Measurements from ENCODE around the gene COX4I1. TPM values are rescaled to one million over a fixed set of nuclear protein-coding genes. Genes with fewer than 3 reads are reported as not detected.

The COX4I1 gene
- total RNA-seq, result 1,000 to 10,000 TPM in 2 of 4 donors, 100 to 1,000 TPM in 2; 635 to 1,115 (median 865) TPM

GRCh38 chr16:85799497-85800320 is at the start of gene COX4I1, which contains the start of gene EMC8:
COX4I1 (plus strand) TSS chr16:85799695; CDS start chr16:85801206, 1,511 bp downstream.
EMC8 (minus strand) TSS chr16:85799544; CDS start chr16:85799295, 249 bp downstream.
- TF ChIP-seq POLR2A (IDR thresholded peaks at IDR 0.05) (peak; percentile 95), EP300 (IDR thresholded peaks at IDR 0.05; ENCODE audit: low read depth) (no peak), CTCF (IDR thresholded peaks at IDR 0.05) (no peak), POLR2AphosphoS5 (IDR thresholded peaks at IDR 0.05) (peak; percentile 95 to 98 (median 95))
- Histone ChIP-seq H3K27ac (peak within 1 kb of the TSS; percentile 94 to 99 (median 95)), H3K36me3 (peaks cover 0 to 21% (median 9%) of the 10 kb centered on the region in 4 donors), H3K27me3 (no peaks in the 10 kb centered on the region), H3K4me1 (peaks cover 21 to 32% (median 27%) of the 10 kb centered on the region in 4 donors), H3K4me3 (peak within 1 kb of the TSS; percentile 97 to 99 (median 98)), H3K9me3 (no peaks in the 10 kb centered on the region)
- in situ Hi-C loops (cut with MboI; ENCODE audit: low pct_ligation_motif_present in 1 of 4, low pct_unique_long_range_greater_than_20kb in 1 of 4, low sequenced_read_pairs in 3 of 4) (loop anchor here in 1 of 4 donors (25.0 kb wide), 1 partner anchor 713 kb away; the partner anchor contains the start of gene FOXF1), intact Hi-C loops (cut with DNase I; ENCODE audit: low total_unique reads) (no loop called here)
- 1% methylated on average over 63 of the region's 87 CpGs; no CpG with 5 or more reads in 1 of the 2 donors for WGBS, 2 donors (ENCODE audit: low coverage in 1 of 2)
- peak; percentile 97 for DNase-seq

- peaks cover 57% of the 10 kb centered on the region for H3K27me3 ChIP-seq
- DNase-seq, result peak; percentile 27
- WGBS, 2 donors (ENCODE audit: low coverage in 1 of 2), result 26 to 40% methylated on average over 1 to 14 of the region's 14 CpGs
These were observed 49.7 kb upstream of the COX4I1 start for GRCh38 chr16:85749771-85750145.

GRCh38 chr16:85750146-85750826 is 49.2 kb upstream of the COX4I1 start:
- Histone ChIP-seq H3K4me3 (peak overlapping the region; percentile 44 to 57 (median 49)), H3K36me3 (no peaks in the 10 kb centered on the region), H3K4me1 (peaks cover 21 to 47% (median 26%) of the 10 kb centered on the region in 4 donors), H3K27ac (peak overlapping the region in 2 of 4 donors; percentile 47 to 50), H3K9me3 (no peaks in the 10 kb centered on the region), H3K27me3 (peaks cover 57% of the 10 kb centered on the region)
- intact Hi-C loops (cut with DNase I; ENCODE audit: low total_unique reads), result no loop called here
- peak; percentile 66 for DNase-seq
- in situ Hi-C loops (cut with MboI; ENCODE audit: low pct_ligation_motif_present in 1 of 4, low pct_unique_long_range_greater_than_20kb in 1 of 4, low sequenced_read_pairs in 3 of 4), result no loop called here
- no peak for TF ChIP-seq EP300 (IDR thresholded peaks at IDR 0.05; ENCODE audit: low read depth)
- no peak for TF ChIP-seq POLR2AphosphoS5 (IDR thresholded peaks at IDR 0.05)
- no peak for TF ChIP-seq POLR2A (IDR thresholded peaks at IDR 0.05)
- WGBS, 2 donors (ENCODE audit: low coverage in 1 of 2), result 2% methylated on average over 35 of the region's 51 CpGs; no CpG with 5 or more reads in 1 of the 2 donors

More at GRCh38 chr16:85749771-85750145, 49.7 kb upstream of the COX4I1 start:
- peak overlapping the region in 1 of 4 donors; percentile 50 for H3K27ac ChIP-seq
- TF ChIP-seq CTCF (IDR thresholded peaks at IDR 0.05) (no peak), EP300 (IDR thresholded peaks at IDR 0.05; ENCODE audit: low read depth) (no peak), POLR2AphosphoS5 (IDR thresholded peaks at IDR 0.05) (no peak), POLR2A (IDR thresholded peaks at IDR 0.05) (no peak)
- no peaks in the 10 kb centered on the region for H3K9me3 ChIP-seq
- peak overlapping the region in 2 of 4 donors; percentile 46 to 57 for H3K4me3 ChIP-seq
- intact Hi-C loops (cut with DNase I; ENCODE audit: low total_unique reads), result no loop called here
- H3K4me1 ChIP-seq, result peaks cover 21 to 47% (median 26%) of the 10 kb centered on the region in 4 donors
- no peaks in the 10 kb centered on the region for H3K36me3 ChIP-seq
- in situ Hi-C loops (cut with MboI; ENCODE audit: low pct_ligation_motif_present in 1 of 4, low pct_unique_long_range_greater_than_20kb in 1 of 4, low sequenced_read_pairs in 3 of 4), result no loop called here

GRCh38 chr16:85750827-85751697 is 48.4 kb upstream of the COX4I1 start, which contains the start of gene C16orf74:
C16orf74 (minus strand) TSS chr16:85751096; CDS start chr16:85735217, 15,879 bp downstream.
- Histone ChIP-seq H3K27me3 (peaks cover 60% of the 10 kb centered on the region), H3K9me3 (no peaks in the 10 kb centered on the region), H3K27ac (peak within 1 kb of the TSS in 2 of 4 donors; percentile 47 to 50), H3K4me1 (peaks cover 21 to 47% (median 26%) of the 10 kb centered on the region in 4 donors), H3K36me3 (no peaks in the 10 kb centered on the region), H3K4me3 (peak within 1 kb of the TSS; percentile 44 to 57 (median 49))
- TF ChIP-seq EP300 (IDR thresholded peaks at IDR 0.05; ENCODE audit: low read depth) (no peak), POLR2A (IDR thresholded peaks at IDR 0.05) (no peak), POLR2AphosphoS5 (IDR thresholded peaks at IDR 0.05) (no peak), CTCF (IDR thresholded peaks at IDR 0.05) (no peak)
- 7% methylated on average over 60 of the region's 96 CpGs; no CpG with 5 or more reads in 1 of the 2 donors for WGBS, 2 donors (ENCODE audit: low coverage in 1 of 2)
- DNase-seq, result peak; percentile 64
- intact Hi-C loops (cut with DNase I; ENCODE audit: low total_unique reads), result no loop called here
- in situ Hi-C loops (cut with MboI; ENCODE audit: low pct_ligation_motif_present in 1 of 4, low pct_unique_long_range_greater_than_20kb in 1 of 4, low sequenced_read_pairs in 3 of 4), result no loop called here
